ENCODE results near the gene CRELD1. TPM values are rescaled to one million over a fixed set of nuclear protein-coding genes. Genes with fewer than 3 reads are reported as not detected.

CRELD1 gene
- total and polyA plus RNA-seq, 2 of the 13 experiments (the other 11 are each of a cell fraction or from before 2014, with no cell fraction given): 27.1 to 61.9 TPM

GRCh38 chr3:9947025-9947995 is 13.7 kb downstream of the CRELD1 start:
- H3K79me2 ChIP-seq (ENCODE audit: insufficient read depth, low read length): peaks cover 3% of the 10 kb centered on the region
- ChIA-PET POLR2A (interaction anchor here (0.8 to 2.6 kb wide), 29 partner anchors 8 to 302 kb away, joined by 3 to 124 read pairs (median 6); partner anchors contain the start of genes ARPC4, CAMK1, CRELD1 and EMC3), CTCF (ENCODE audit: low intra/inter-chr PET ratio, low total read pairs) (interaction anchor here (1.3 to 2.5 kb wide), 4 partner anchors 14 to 85 kb away, joined by 3 to 14 read pairs (median 6); partner anchors contain the start of genes CRELD1 and FANCD2)
- no TSS peak for BruUV-seq (replicated peaks)
- intact Hi-C loops (cut with micrococcal nuclease; ENCODE audit: unreplicated experiment) (loop anchor here (1.0 to 10.0 kb wide), 4 partner anchors 15 to 85 kb away; partner anchors contain the start of genes CRELD1 and IL17RE), in situ Hi-C loops (cut with HindIII; ENCODE audit: extremely low pct_ligation_motif_present, low pct_unique_long_range_greater_than_20kb) (no loop called here)
- ATAC-seq (peak; percentile 91), FAIRE-seq (peak; percentile 63), DNase-seq (ENCODE audit: low spot score) (peak; percentile 76)
- WGBS (ENCODE audit: low lambda C conversion rate): 7% methylated on average over 26 of the region's 86 CpGs
- H2AFZ ChIP-seq (ENCODE audit: low read length): no peak overlapping the region
- no peaks in the 10 kb centered on the region for H3K27me3 ChIP-seq (ENCODE audit: control insufficient read depth in 1 of 2, insufficient read depth in 2 of 2, low read length in 2 of 2)
- H3K9ac ChIP-seq (ENCODE audit: insufficient read depth, low read depth, low read length): peak overlapping the region; percentile 83
- H3K4me3 ChIP-seq (replicated peaks in 1 of 3; ENCODE audit: insufficient read depth in 1 of 3, low read depth in 2 of 3, low read length in 3 of 3): peak overlapping the region; percentile 51 to 85 (median 77)
- no peaks in the 10 kb centered on the region for H3K9me3 ChIP-seq (ENCODE audit: low read length)
- no peaks in the 10 kb centered on the region for H4K20me1 ChIP-seq (ENCODE audit: insufficient read depth, low read length)
- peaks cover 2 to 5% of the 10 kb centered on the region in 2 experiments; a peak in 3 of 5 replicates for H3K36me3 ChIP-seq (replicated peaks in 1 of 2; ENCODE audit: control insufficient read depth in 1 of 2, insufficient read depth in 2 of 2, low read length in 2 of 2)
- peak overlapping the region; percentile 95 for H3K4me2 ChIP-seq (ENCODE audit: low read depth, low read length)
- peaks cover 27% of the 10 kb centered on the region for H3K4me1 ChIP-seq (ENCODE audit: insufficient read depth, low read length)
- peak overlapping the region; percentile 70 for H3K27ac ChIP-seq (ENCODE audit: extremely low read length, insufficient read depth, low read length)
- TF ChIP-seq ZBTB39 (CRISPR knock-in tag; IDR thresholded peaks at IDR 0.05): peak; percentile 15; the same call in 1 of the 2 replicates
- peak; percentile 89 for TF ChIP-seq ZNF766 (CRISPR knock-in tag; IDR thresholded peaks at IDR 0.05; ENCODE audit: borderline replicate concordance)
- no peak; the same call in 1 of the 2 replicates for TF ChIP-seq ZNF558 (CRISPR knock-in tag; IDR thresholded peaks at IDR 0.05; ENCODE audit: borderline replicate concordance)
- peak; percentile 83 for TF ChIP-seq ERF (CRISPR knock-in tag; IDR thresholded peaks at IDR 0.05)
- TF ChIP-seq ZBTB7A (CRISPR knock-in tag; IDR thresholded peaks at IDR 0.05): peak; percentile 43
- 0 out of 2 replicates have a peak, but pooled peaks have one; percentile 80 for TF ChIP-seq ISX (CRISPR knock-in tag; conservative IDR thresholded peaks at IDR 0.05)
- peak; percentile 71; the same call in 1 of the 2 replicates for TF ChIP-seq ZNF747 (CRISPR knock-in tag; IDR thresholded peaks at IDR 0.05; ENCODE audit: borderline replicate concordance)
- TF ChIP-seq NFKB2 (CRISPR knock-in tag; IDR thresholded peaks at IDR 0.05; ENCODE audit: borderline replicate concordance): peak; percentile 86
- TF ChIP-seq TGIF2 (CRISPR knock-in tag; IDR thresholded peaks at IDR 0.05): peak; percentile 90
- peak; percentile 36; the same call in 1 of the 2 replicates for TF ChIP-seq THAP11 (CRISPR knock-in tag; IDR thresholded peaks at IDR 0.05)
- TF ChIP-seq ZNF446 (CRISPR knock-in tag; IDR thresholded peaks at IDR 0.05): peak; percentile 67
- TF ChIP-seq PBX2 (CRISPR knock-in tag; IDR thresholded peaks at IDR 0.05): no peak
- no peak for TF ChIP-seq ZNF362 (CRISPR knock-in tag; IDR thresholded peaks at IDR 0.05; ENCODE audit: borderline replicate concordance)
- TF ChIP-seq NR2F6 (IDR thresholded peaks at IDR 0.05): no peak
- TF ChIP-seq NR2F6 (CRISPR knock-in tag; IDR thresholded peaks at IDR 0.05): peak; percentile 20; the same call in 1 of the 2 replicates
- TF ChIP-seq ZFP90 (CRISPR knock-in tag; IDR thresholded peaks at IDR 0.05; ENCODE audit: borderline replicate concordance): peak; percentile 75; the same call in 1 of the 2 replicates
- TF ChIP-seq MXD3 (CRISPR knock-in tag; IDR thresholded peaks at IDR 0.05): peak; percentile 72; the same call in 1 of the 2 replicates
- TF ChIP-seq ZNF414 (CRISPR knock-in tag; IDR thresholded peaks at IDR 0.05): no peak
